GM21423 (cell line): ENCODE results near the gene KRT74.
"Not testable (repeated sequence)": the region's sequence is repeated elsewhere in the genome, so short reads cannot be mapped to it uniquely, and the experiment has no call there.

Experiments used
- ATAC-seq: cut with Tn5 transposase; IDR thresholded peaks from one replicate; pipeline ENCODE4 v1.9.1; 2021; ENCODE audit warnings: mild to moderate bottlenecking, moderate library complexity; ENCODE audit not compliant: unreplicated experiment

The KRT74 gene

GRCh38 chr12:52603314-52603713 lies 29.7 kb upstream of the KRT74 start:
- ATAC-seq: no peak

- ATAC-seq: no peak
These were observed 28.9 kb upstream of the KRT74 start for GRCh38 chr12:52602552-52602951.

GRCh38 chr12:52601671-52602070 lies 28.0 kb upstream of the KRT74 start:
- ATAC-seq: no peak

GRCh38 chr12:52600941-52601481 lies 27.4 kb upstream of the KRT74 start, which contains the start of gene KRT72:
KRT72 (minus strand) TSS chr12:52601463; CDS start chr12:52601452, 11 bp downstream.
- ATAC-seq: no peak

GRCh38 chr12:52600475-52600874 lies 26.8 kb upstream of the KRT74 start:
- no peak for ATAC-seq

- ATAC-seq: no peak
These were observed 26.4 kb upstream of the KRT74 start for GRCh38 chr12:52600071-52600470.

GRCh38 chr12:52598966-52599365 lies 25.3 kb upstream of the KRT74 start:
- ATAC-seq: no peak

- ATAC-seq: not testable (repeated sequence)
These were observed 20.6 kb upstream of the KRT74 start for GRCh38 chr12:52594237-52594636.

GRCh38 chr12:52591521-52591920 lies 17.9 kb upstream of the KRT74 start:
- no peak for ATAC-seq

- ATAC-seq: no peak
These were observed 16.4 kb upstream of the KRT74 start for GRCh38 chr12:52590021-52590420.

- ATAC-seq: no peak
These were observed 13.9 kb upstream of the KRT74 start for GRCh38 chr12:52587563-52587962.

- ATAC-seq: no peak
These were observed 12.3 kb upstream of the KRT74 start for GRCh38 chr12:52585946-52586345.

GRCh38 chr12:52585066-52585465 lies 11.4 kb upstream of the KRT74 start:
- ATAC-seq: no peak

GRCh38 chr12:52584156-52584682 lies 10.6 kb upstream of the KRT74 start:
- ATAC-seq: no peak

GRCh38 chr12:52582971-52583456 lies 9.4 kb upstream of the KRT74 start:
- ATAC-seq: no peak

GRCh38 chr12:52582486-52582885 lies 8.8 kb upstream of the KRT74 start:
- no peak for ATAC-seq

- ATAC-seq: no peak
These were observed 7.8 kb upstream of the KRT74 start for GRCh38 chr12:52581481-52581880.

- ATAC-seq: no peak
These were observed 7.4 kb upstream of the KRT74 start for GRCh38 chr12:52581066-52581465.

GRCh38 chr12:52580496-52580895 lies 6.9 kb upstream of the KRT74 start:
- ATAC-seq: no peak

GRCh38 chr12:52579468-52580465 lies 6.1 kb upstream of the KRT74 start:
- ATAC-seq: no peak

- no peak for ATAC-seq
These were observed 4.8 kb upstream of the KRT74 start for GRCh38 chr12:52578469-52578868.

- ATAC-seq: no peak
These were observed 3.7 kb upstream of the KRT74 start for GRCh38 chr12:52577316-52577715.
